IPS-15b (cell line): Measurements from ENCODE around the gene GCNT2.
"Not testable (repeated sequence)": the region's sequence is repeated elsewhere in the genome, so short reads cannot be mapped to it uniquely, and the experiment has no call there.

ENCODE experiments used
- H3K27me3 ChIP-seq: one replicate; pipeline ENCODE4 v1.6.1; 2013; ENCODE audit warnings: low read length; ENCODE audit not compliant: control insufficient read depth, insufficient read depth
- H3K36me3 ChIP-seq: one replicate; pipeline ENCODE4 v1.6.1; 2013; ENCODE audit warnings: low read length; ENCODE audit not compliant: control insufficient read depth, insufficient read depth
- H3K4me1 ChIP-seq: one replicate; pipeline ENCODE4 v1.6.1; 2013; ENCODE audit warnings: mild to moderate bottlenecking, low read length; ENCODE audit not compliant: control insufficient read depth, insufficient read depth
- H3K4me3 ChIP-seq: one replicate; pipeline ENCODE4 v1.5.1; 2013; ENCODE audit warnings: low read depth, low read length
- H3K9ac ChIP-seq: one replicate; pipeline ENCODE4 v1.6.1; 2013; ENCODE audit warnings: low read depth, mild to moderate bottlenecking, low read length
- H3K9me3 ChIP-seq: one replicate; pipeline ENCODE4 v1.6.1; 2013; ENCODE audit warnings: mild to moderate bottlenecking, low read length; ENCODE audit not compliant: control insufficient read depth, insufficient read depth

Gene GCNT2

GRCh38 chr6:10600681-10601080 lies 79.5 kb downstream of the GCNT2 start:
- not testable (repeated sequence) for H3K4me3 ChIP-seq, H3K9ac ChIP-seq, H3K27me3 ChIP-seq, H3K9me3 ChIP-seq, H3K36me3 ChIP-seq
- H3K4me1 ChIP-seq, result peaks cover 31% of the 10 kb centered on the region

GRCh38 chr6:10603219-10603618 lies 82.1 kb downstream of the GCNT2 start:
- Histone ChIP-seq H3K9ac (no peak overlapping the region), H3K36me3 (peaks cover 5% of the 10 kb centered on the region), H3K9me3 (no peaks in the 10 kb centered on the region), H3K4me3 (no peak overlapping the region), H3K4me1 (peaks cover 18% of the 10 kb centered on the region), H3K27me3 (no peaks in the 10 kb centered on the region)

GRCh38 chr6:10609038-10609437 lies 87.9 kb downstream of the GCNT2 start:
- no peak overlapping the region for H3K9ac ChIP-seq
- peaks cover 15% of the 10 kb centered on the region for H3K4me1 ChIP-seq
- peaks cover 5% of the 10 kb centered on the region for H3K36me3 ChIP-seq
- H3K4me3 ChIP-seq, result no peak overlapping the region
- no peaks in the 10 kb centered on the region for H3K9me3 ChIP-seq
- no peaks in the 10 kb centered on the region for H3K27me3 ChIP-seq

GRCh38 chr6:10610289-10610688 lies 89.1 kb downstream of the GCNT2 start:
- Histone ChIP-seq H3K36me3 (peaks cover 5% of the 10 kb centered on the region), H3K4me3 (no peak overlapping the region), H3K9ac (no peak overlapping the region), H3K9me3 (no peaks in the 10 kb centered on the region), H3K27me3 (no peaks in the 10 kb centered on the region), H3K4me1 (peaks cover 18% of the 10 kb centered on the region)

- peaks cover 5% of the 10 kb centered on the region for H3K36me3 ChIP-seq
- no peak overlapping the region for H3K4me3 ChIP-seq
- no peaks in the 10 kb centered on the region for H3K9me3 ChIP-seq
- no peaks in the 10 kb centered on the region for H3K27me3 ChIP-seq
- H3K9ac ChIP-seq, result no peak overlapping the region
- peaks cover 18% of the 10 kb centered on the region for H3K4me1 ChIP-seq
Observed at GRCh38 chr6:10612161-10612560, 91.0 kb downstream of the GCNT2 start.

- Histone ChIP-seq H3K36me3 (no peaks in the 10 kb centered on the region), H3K9ac (no peak overlapping the region), H3K27me3 (no peaks in the 10 kb centered on the region), H3K4me1 (peaks cover 18% of the 10 kb centered on the region), H3K4me3 (no peak overlapping the region), H3K9me3 (no peaks in the 10 kb centered on the region)
Observed at GRCh38 chr6:10613077-10613476, 91.9 kb downstream of the GCNT2 start.

- Histone ChIP-seq H3K4me3 (no peak overlapping the region), H3K4me1 (peaks cover 18% of the 10 kb centered on the region), H3K36me3 (no peaks in the 10 kb centered on the region), H3K9me3 (no peaks in the 10 kb centered on the region), H3K27me3 (no peaks in the 10 kb centered on the region), H3K9ac (no peak overlapping the region)
Observed at GRCh38 chr6:10613723-10614122, 92.6 kb downstream of the GCNT2 start.

- Histone ChIP-seq H3K9ac (no peak overlapping the region), H3K9me3 (no peaks in the 10 kb centered on the region), H3K36me3 (no peaks in the 10 kb centered on the region), H3K4me3 (no peak overlapping the region), H3K4me1 (peaks cover 15% of the 10 kb centered on the region), H3K27me3 (no peaks in the 10 kb centered on the region)
Observed at GRCh38 chr6:10615675-10616074, 94.5 kb downstream of the GCNT2 start.

GRCh38 chr6:10616266-10616665 lies 95.1 kb downstream of the GCNT2 start:
- not testable (repeated sequence) for H3K9me3 ChIP-seq

GRCh38 chr6:10617008-10617696 lies 96.0 kb downstream of the GCNT2 start:
- Histone ChIP-seq H3K4me3 (no peak overlapping the region), H3K9me3 (no peaks in the 10 kb centered on the region), H3K27me3 (no peaks in the 10 kb centered on the region), H3K4me1 (peaks cover 15% of the 10 kb centered on the region), H3K36me3 (peaks cover 11% of the 10 kb centered on the region), H3K9ac (no peak overlapping the region)

More at GRCh38 chr6:10616266-10616665, 95.1 kb downstream of the GCNT2 start:
- not testable (repeated sequence) for H3K4me3 ChIP-seq, H3K36me3 ChIP-seq, H3K27me3 ChIP-seq, H3K9ac ChIP-seq
- H3K4me1 ChIP-seq, result peaks cover 15% of the 10 kb centered on the region

- Histone ChIP-seq H3K4me1 (peaks cover 9% of the 10 kb centered on the region), H3K27me3 (no peaks in the 10 kb centered on the region), H3K36me3 (peaks cover 14% of the 10 kb centered on the region), H3K4me3 (no peak overlapping the region), H3K9ac (no peak overlapping the region), H3K9me3 (no peaks in the 10 kb centered on the region)
Observed at GRCh38 chr6:10618409-10618808, 97.3 kb downstream of the GCNT2 start.

- no peaks in the 10 kb centered on the region for H3K27me3 ChIP-seq
- no peak overlapping the region for H3K9ac ChIP-seq
- H3K4me3 ChIP-seq, result no peak overlapping the region
- no peaks in the 10 kb centered on the region for H3K9me3 ChIP-seq
- H3K4me1 ChIP-seq, result no peaks in the 10 kb centered on the region
- H3K36me3 ChIP-seq, result peaks cover 21% of the 10 kb centered on the region
Observed at GRCh38 chr6:10621213-10621612, 100.1 kb downstream of the GCNT2 start.
